ENCODE measurements around the gene SDCCAG8. TPM values are rescaled to one million over a fixed set of nuclear protein-coding genes. Genes with fewer than 3 reads are reported as not detected.

SDCCAG8 gene
- total and polyA plus RNA-seq, 2 of the 8 experiments (the other 6 are each of a cell fraction or from before 2014, with no cell fraction given), result 15.6 to 21.0 TPM

- H3K23me2 ChIP-seq (ENCODE audit: low read depth, low read length), result no peaks in the 10 kb centered on the region
- H2AFZ ChIP-seq (ENCODE audit: low read length), result no peak overlapping the region
- no peaks in the 10 kb centered on the region; a peak in 2 of 8 replicates for H3K36me3 ChIP-seq (ENCODE audit: control insufficient read depth in 2 of 4, insufficient read depth in 4 of 4, low read length in 3 of 4)
- no peak overlapping the region for H3K23ac ChIP-seq (ENCODE audit: insufficient read length)
- no peaks in the 10 kb centered on the region for H4K20me1 ChIP-seq (replicated peaks in 1 of 2; ENCODE audit: control insufficient read depth in 1 of 2, insufficient read depth in 2 of 2, low read length in 2 of 2)
- TF ChIP-seq GTF2F1 (IDR thresholded peaks at IDR 0.05; ENCODE audit: borderline replicate concordance, low read depth, low read length) (no peak), KDM4A (IDR thresholded peaks at IDR 0.05; ENCODE audit: low read depth, low read length, severe bottlenecking) (no peak)
- H3K79me2 ChIP-seq (ENCODE audit: control insufficient read depth in 1 of 2, insufficient read depth in 2 of 2, low read length in 2 of 2), result no peaks in the 10 kb centered on the region
- H3K9me3 ChIP-seq (ENCODE audit: insufficient read depth in 2 of 2, low read depth in 1 of 2, low read length in 1 of 2), result no peaks in the 10 kb centered on the region
- no peak overlapping the region for H3K18ac ChIP-seq (ENCODE audit: extremely low read depth, low read length)
- no peak overlapping the region for H3K56ac ChIP-seq (replicated peaks; ENCODE audit: insufficient read length, low read depth, low read length)
- no peak overlapping the region for H3K4me3 ChIP-seq (ENCODE audit: extremely low read depth in 1 of 4, insufficient read depth in 2 of 4, low read depth in 3 of 4, low read length in 4 of 4)
- H2BK20ac ChIP-seq (ENCODE audit: low read length), result no peak overlapping the region
- no peak overlapping the region for H3K14ac ChIP-seq (ENCODE audit: insufficient read length)
- no peak overlapping the region for H2BK12ac ChIP-seq (ENCODE audit: low read depth, low read length)
- ChIA-PET CTCF (ENCODE audit: partially characterized antibody) (interaction anchor here (1.3 kb wide), 1 partner anchor 74 kb away, joined by 3 read pairs; no protein-coding TSS in a partner anchor), POLR2A (ENCODE audit: partially characterized antibody) (no interaction called here)
- H2BK15ac ChIP-seq (ENCODE audit: low read length), result no peak overlapping the region
- no peak overlapping the region for H4K91ac ChIP-seq (replicated peaks; ENCODE audit: insufficient read length, low read length)
- no peak overlapping the region for H4K5ac ChIP-seq (ENCODE audit: insufficient read length, low read depth, low read length)
- no peaks in the 10 kb centered on the region for H3K79me1 ChIP-seq (ENCODE audit: low read depth, low read length)
- no peaks in the 10 kb centered on the region for H3K4me1 ChIP-seq (replicated peaks in 1 of 4; ENCODE audit: control insufficient read depth in 3 of 4, insufficient read depth in 4 of 4, low read length in 3 of 4)
- H3K4ac ChIP-seq (replicated peaks; ENCODE audit: insufficient read length, low read depth, low read length), result no peak overlapping the region
- no peak overlapping the region for H3K9ac ChIP-seq (replicated peaks in 1 of 4; ENCODE audit: extremely low read depth in 1 of 4, low read depth in 3 of 4, low read length in 3 of 4)
- no peak overlapping the region for H2AK5ac ChIP-seq (ENCODE audit: low read depth, low read length)
- H3K27me3 ChIP-seq (replicated peaks in 1 of 4; ENCODE audit: control insufficient read depth in 3 of 4, extremely low read depth in 1 of 4, insufficient read depth in 3 of 4, low read length in 3 of 4), result no peaks in the 10 kb centered on the region
- H3K4me2 ChIP-seq (ENCODE audit: insufficient read depth in 1 of 2, low read depth in 2 of 2, low read length in 2 of 2), result no peak overlapping the region
- DNase-seq (ENCODE audit: low read depth in 1 of 2, low spot score in 2 of 2), result no peak
- no peak for FAIRE-seq
- no peak overlapping the region for H2BK5ac ChIP-seq (ENCODE audit: low read depth, low read length)
- H3K27ac ChIP-seq (ENCODE audit: low read depth, low read length), result no peak overlapping the region
- 89% methylated on average over 3 of the region's 3 CpGs; no CpG with 5 or more reads in 1 of the 2 experiments for WGBS, 2 experiments (ENCODE audit: extremely low coverage in 1 of 2, insufficient coverage in 1 of 2, insufficient read length in 1 of 2, insufficient replicate concordance in 2 of 2, low coverage in 1 of 2, low lambda C conversion rate in 2 of 2, missing lambda C conversion rate in 1 of 2)
- no peak overlapping the region for H4K8ac ChIP-seq (ENCODE audit: extremely low read depth, insufficient read depth, low read length)
- H2BK120ac ChIP-seq (replicated peaks; ENCODE audit: low read depth, low read length), result no peak overlapping the region
These were observed 79.5 kb downstream of the SDCCAG8 start for GRCh38 chr1:243335292-243335691.

Data from H1 (cell line).